Measurements from ENCODE around the gene MAP3K7. TPM values are rescaled to one million over a fixed set of nuclear protein-coding genes. Genes with fewer than 3 reads are reported as not detected.

Gene MAP3K7
- total and polyA plus RNA-seq, 2 of the 4 experiments (the other 2 are of a cell fraction): 26.5 to 29.9 TPM

- Histone ChIP-seq H3K9me1 (ENCODE audit: insufficient read depth, low read length) (no peaks in the 10 kb centered on the region), H2BK15ac (ENCODE audit: low read depth, low read length) (no peak overlapping the region), H3K36me3 (ENCODE audit: control insufficient read depth, insufficient read depth, low read length) (peaks cover 12% of the 10 kb centered on the region), H3K27ac (ENCODE audit: insufficient read depth, low read length) (no peak overlapping the region), H4K91ac (ENCODE audit: insufficient read depth, low read depth, low read length) (no peak overlapping the region), H2AFZ (replicated peaks; ENCODE audit: low read length, poor library complexity) (no peak overlapping the region), H3K79me1 (ENCODE audit: low read depth in 1 of 2, low read length in 2 of 2) (0 out of 4 replicates have a peak, but pooled peaks cover 2 to 3% of the 10 kb centered on the region in 2 experiments), H4K8ac (ENCODE audit: low read depth in 2 of 2, low read length in 2 of 2) (no peak overlapping the region), H3K23ac (ENCODE audit: low read depth, low read length) (no peak overlapping the region), H3K14ac (replicated peaks; ENCODE audit: low read depth, low read length) (no peak overlapping the region), H3K27me3 (ENCODE audit: control insufficient read depth, insufficient read depth, low read length) (no peaks in the 10 kb centered on the region), H3K4me2 (ENCODE audit: low read depth, low read length) (no peak overlapping the region), H3K9me3 (ENCODE audit: control insufficient read depth, insufficient read depth, low read length) (no peaks in the 10 kb centered on the region), H3K4me1 (ENCODE audit: control insufficient read depth, insufficient read depth, low read length) (no peaks in the 10 kb centered on the region), H4K5ac (ENCODE audit: low read depth, low read length) (no peak overlapping the region), H3K4ac (ENCODE audit: low read depth, low read length) (no peak overlapping the region), H2BK20ac (ENCODE audit: low read depth, low read length) (no peak overlapping the region), H3K9ac (ENCODE audit: low read depth, low read length) (no peak overlapping the region), H3K56ac (ENCODE audit: extremely low read depth, insufficient read depth, low read length) (no peak overlapping the region), H3K4me3 (ENCODE audit: insufficient read depth, low read depth, low read length) (no peak overlapping the region), H2AK5ac (ENCODE audit: low read depth, low read length) (no peak overlapping the region), H2BK120ac (ENCODE audit: low read depth, low read length) (no peak overlapping the region), H2BK5ac (ENCODE audit: low read depth, low read length, poor library complexity, severe bottlenecking) (no peak overlapping the region), H4K20me1 (ENCODE audit: insufficient read depth, low read length) (no peaks in the 10 kb centered on the region), H3K18ac (ENCODE audit: low read depth, low read length) (no peak overlapping the region), H2AK9ac (replicated peaks; ENCODE audit: low read depth, low read length, poor library complexity) (no peak overlapping the region)
- WGBS, 2 experiments (ENCODE audit: extremely low coverage in 2 of 2, insufficient read length in 1 of 2): no CpG with 5 or more reads among the region's 3 CpGs
- ChIA-PET POLR2A (ENCODE audit: unreplicated experiment) (no interaction called here), CTCF (no interaction called here)
- in situ Hi-C loops (cut with MboI; ENCODE audit: low sequenced_read_pairs): no loop called here
- dilution Hi-C loops (cut with HindIII; ENCODE audit: low sequenced_read_pairs, unreplicated experiment): no loop called here
- intact Hi-C loops (cut with micrococcal nuclease): loop anchor here (5.0 kb wide), 1 partner anchor 255 kb away; no protein-coding TSS in a partner anchor
- DNase-seq (no peak), ATAC-seq (ENCODE audit: low read depth) (no peak)
- BruUV-seq (replicated peaks): no TSS peak
- TF ChIP-seq MXI1 (IDR thresholded peaks at IDR 0.05; ENCODE audit: borderline replicate concordance, low read depth, low read length) (no peak), MAFK (IDR thresholded peaks at IDR 0.05; ENCODE audit: low read depth, low read length) (no peak), NFE2L2 (IDR thresholded peaks at IDR 0.05; ENCODE audit: low read depth, low read length) (no peak), FOS (IDR thresholded peaks at IDR 0.05; ENCODE audit: low read depth, low read length) (no peak), RAD21 (IDR thresholded peaks at IDR 0.05; ENCODE audit: low read length) (no peak)
- TF ChIP-seq, protein P1, sequence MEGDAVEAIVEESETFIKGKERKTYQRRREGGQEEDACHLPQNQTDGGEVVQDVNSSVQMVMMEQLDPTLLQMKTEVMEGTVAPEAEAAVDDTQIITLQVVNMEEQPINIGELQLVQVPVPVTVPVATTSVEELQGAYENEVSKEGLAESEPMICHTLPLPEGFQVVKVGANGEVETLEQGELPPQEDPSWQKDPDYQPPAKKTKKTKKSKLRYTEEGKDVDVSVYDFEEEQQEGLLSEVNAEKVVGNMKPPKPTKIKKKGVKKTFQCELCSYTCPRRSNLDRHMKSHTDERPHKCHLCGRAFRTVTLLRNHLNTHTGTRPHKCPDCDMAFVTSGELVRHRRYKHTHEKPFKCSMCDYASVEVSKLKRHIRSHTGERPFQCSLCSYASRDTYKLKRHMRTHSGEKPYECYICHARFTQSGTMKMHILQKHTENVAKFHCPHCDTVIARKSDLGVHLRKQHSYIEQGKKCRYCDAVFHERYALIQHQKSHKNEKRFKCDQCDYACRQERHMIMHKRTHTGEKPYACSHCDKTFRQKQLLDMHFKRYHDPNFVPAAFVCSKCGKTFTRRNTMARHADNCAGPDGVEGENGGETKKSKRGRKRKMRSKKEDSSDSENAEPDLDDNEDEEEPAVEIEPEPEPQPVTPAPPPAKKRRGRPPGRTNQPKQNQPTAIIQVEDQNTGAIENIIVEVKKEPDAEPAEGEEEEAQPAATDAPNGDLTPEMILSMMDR (conservative IDR thresholded peaks at IDR 0.05; ENCODE audit: low read depth, low read length): no peak
These were observed 49.1 kb downstream of the MAP3K7 start for GRCh38 chr6:90537723-90538258.
